ENCODE results near the gene SPPL2B.

Gene SPPL2B

GRCh38 chr19:2358548-2359173, 30.2 kb downstream of the SPPL2B start:
- ChIA-PET POLR2A (ENCODE audit: low non-redundant PET) (no interaction called here), CTCF (no interaction called here)
- no peak for DNase-seq (ENCODE audit: low spot score)
- TF ChIP-seq CTCF (conservative IDR thresholded peaks at IDR 0.05; ENCODE audit: low read depth), result no peak
- no peak overlapping the region for H3K27ac ChIP-seq

- DNase-seq (ENCODE audit: low spot score), result no peak
- POLR2A ChIA-PET (ENCODE audit: low non-redundant PET), result no interaction called here
- CTCF ChIA-PET, result no interaction called here
- no peak for TF ChIP-seq CTCF (conservative IDR thresholded peaks at IDR 0.05; ENCODE audit: low read depth)
- no peak within 1 kb of the TSS for H3K27ac ChIP-seq
These were observed 31.7 kb downstream of the SPPL2B start, which contains the start of gene TMPRSS9 for GRCh38 chr19:2359992-2360685. Gene TMPRSS9 (plus strand): TSS chr19:2360265. CDS start chr19:2389786, 29,521 bp downstream.

DNA sequence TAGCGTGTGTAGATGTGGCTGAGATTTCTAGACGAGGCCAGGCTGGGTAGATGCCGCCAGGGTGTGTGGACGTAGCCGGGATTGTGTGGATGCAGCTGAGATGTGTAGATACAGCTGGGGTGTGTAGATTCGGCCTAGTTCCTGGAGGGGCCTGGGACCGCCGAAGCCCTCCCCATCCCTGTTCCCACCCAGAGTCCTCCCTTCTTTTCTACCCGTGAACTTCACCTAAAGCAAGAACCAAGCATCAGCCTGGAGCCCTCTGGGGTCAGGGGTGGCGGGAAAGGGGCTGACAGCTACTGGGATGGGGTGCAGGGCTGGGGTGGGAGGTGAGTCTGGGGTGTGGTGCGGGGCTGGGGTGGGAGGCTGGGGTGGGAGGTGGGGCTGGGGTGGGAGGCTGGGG, 32.3 kb downstream of the SPPL2B start:
- CTCF ChIA-PET, result interaction anchor here (0.6 kb wide), 1 partner anchor 31 kb away, joined by 3 read pairs; no protein-coding TSS in a partner anchor
- POLR2A ChIA-PET (ENCODE audit: low non-redundant PET), result no interaction called here
- H3K27ac ChIP-seq, result no peak overlapping the region
- DNase-seq (ENCODE audit: low spot score), result no peak
- TF ChIP-seq CTCF (conservative IDR thresholded peaks at IDR 0.05; ENCODE audit: low read depth), result no peak

- POLR2A ChIA-PET (ENCODE audit: low non-redundant PET), result no interaction called here
- no peak for TF ChIP-seq CTCF (conservative IDR thresholded peaks at IDR 0.05; ENCODE audit: low read depth)
- CTCF ChIA-PET, result interaction anchor here (0.6 kb wide), 1 partner anchor 31 kb away, joined by 3 read pairs; no protein-coding TSS in a partner anchor
These were observed 33.0 kb downstream of the SPPL2B start for GRCh38 chr19:2361246-2362045.

DNA sequence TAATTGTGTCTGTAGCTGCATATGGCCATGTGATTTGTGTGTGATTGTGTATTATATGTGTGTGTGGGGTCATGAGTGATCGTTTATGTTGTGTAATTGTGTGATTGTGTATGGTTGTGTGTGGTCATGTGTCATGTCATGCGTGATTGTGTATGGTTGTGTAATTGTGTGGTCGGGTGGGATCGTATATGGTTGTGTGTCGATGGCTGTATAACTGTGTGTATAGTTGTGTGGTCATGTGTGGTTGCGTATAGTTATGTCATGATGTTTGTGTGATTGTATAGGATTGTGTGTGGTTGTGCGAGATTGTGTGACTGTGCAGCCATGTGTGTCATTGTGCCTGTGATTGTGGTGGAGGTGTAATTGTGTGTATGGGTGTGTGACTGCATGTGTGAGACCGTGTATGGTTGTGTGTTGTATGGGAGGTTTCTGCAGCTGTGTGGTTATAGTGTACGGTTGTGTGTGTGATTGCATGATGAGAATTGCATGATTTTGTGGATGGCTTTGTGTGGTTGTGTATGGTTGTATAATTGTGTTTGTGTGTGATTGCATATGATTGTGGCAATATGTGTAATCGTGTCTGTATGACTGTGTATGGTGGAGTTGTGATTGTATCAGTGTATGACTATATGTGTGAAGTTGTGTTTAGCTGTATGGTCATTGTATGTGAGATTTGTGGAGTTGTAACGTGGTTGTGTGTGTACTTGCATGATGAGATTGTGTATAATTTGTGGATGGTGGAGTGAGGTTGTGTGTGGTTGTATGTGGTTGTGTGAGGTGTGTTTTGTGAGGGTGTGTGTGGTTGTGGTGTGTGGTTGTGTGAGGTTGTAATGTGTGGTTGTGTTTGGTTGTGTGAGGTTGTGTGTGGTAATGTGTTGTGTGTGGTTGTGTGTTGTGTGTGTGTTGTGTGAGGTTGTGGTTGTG, 33.8 kb downstream of the SPPL2B start:
- no peak for TF ChIP-seq CTCF (conservative IDR thresholded peaks at IDR 0.05; ENCODE audit: low read depth)
- H3K27ac ChIP-seq, result no peak overlapping the region
- ChIA-PET CTCF (interaction anchor here (0.8 kb wide), 1 partner anchor 30 kb away, joined by 5 read pairs; no protein-coding TSS in a partner anchor), POLR2A (ENCODE audit: low non-redundant PET) (no interaction called here)
- no peak for DNase-seq (ENCODE audit: low spot score)

More at GRCh38 chr19:2361246-2362045, 33.0 kb downstream of the SPPL2B start:
- H3K27ac ChIP-seq, result no peak overlapping the region
- no peak for DNase-seq (ENCODE audit: low spot score)

Measured in RWPE1 (cell line).